HEK293 (cell line): ENCODE results near the gene OSTF1.

Experiments
- CTCF ChIA-PET: fragments of 350-600 bp; formaldehyde crosslinking; extraction: SDS; loops from one replicate; lab custom pipeline; 2021; ENCODE audit warnings: antibody characterized with exemption; lab: Yijun Ruan, JAX
- POLR2A ChIA-PET: fragments of 300-600 bp; formaldehyde crosslinking; extraction: SDS; loops from one replicate; lab custom pipeline; 2020; ENCODE audit warnings: antibody characterized with exemption, inconsistent platforms; lab: Yijun Ruan, JAX
- H3K27ac ChIP-seq: fragments of 200-500 bp; sonication (Bioruptor generic); 2 replicates; pipeline ENCODE4 v1.5.1; 2014; ENCODE audit warnings: low read depth, low read length, control low read depth, inconsistent platforms; ENCODE audit errors: extremely low read depth
- H3K36me3 ChIP-seq, 2 experiments: fragments of 200-500 bp in 1 of 2; sonication (Bioruptor generic) in 1 of 2; 1 replicate in 1 of 2; 2 replicates in 1 of 2; pipeline ENCODE4 v1.5.1; 2014 to 2017; ENCODE audit warnings: inconsistent platforms in 2 of 2, low read length in 2 of 2; ENCODE audit not compliant: control insufficient read depth in 2 of 2, insufficient read depth in 1 of 2
- H3K4me1 ChIP-seq: fragments of 200-500 bp; sonication (Bioruptor generic); 2 replicates; pipeline ENCODE4 v1.5.1; 2014; ENCODE audit warnings: mild to moderate bottlenecking, low read length, inconsistent platforms; ENCODE audit not compliant: control insufficient read depth, insufficient read depth
- H3K4me3 ChIP-seq: 2 replicates; pipeline ENCODE4 v1.5.1; 2011; ENCODE audit warnings: low read depth, mild to moderate bottlenecking, control low read depth, low read length, moderate library complexity
- H3K9me3 ChIP-seq: fragments of 200-500 bp; sonication (Bioruptor generic); 2 replicates; pipeline ENCODE4 v1.5.1; 2014; ENCODE audit warnings: low read depth, low read length, inconsistent platforms; ENCODE audit not compliant: control insufficient read depth, insufficient read depth
- GLIS1 ChIP-seq: fragments of 450-650 bp; formaldehyde crosslinking; IDR thresholded peaks from 2 replicates; pipeline ENCODE4 v1.5.1; 2016; ENCODE audit warnings: missing biosample characterization, missing genetic modification characterization
- MZF1 ChIP-seq: fragments of 450-650 bp; formaldehyde crosslinking; IDR thresholded peaks from 2 replicates; pipeline ENCODE4 v1.5.1; 2017; ENCODE audit warnings: missing biosample characterization, missing genetic modification characterization, borderline replicate concordance
- SCRT1 ChIP-seq: fragments of 450-650 bp; formaldehyde crosslinking; IDR thresholded peaks from 2 replicates; pipeline ENCODE4 v1.5.1; 2016; ENCODE audit warnings: missing biosample characterization, missing genetic modification characterization, borderline replicate concordance
- TCF7L2 ChIP-seq: IDR thresholded peaks from 2 replicates; pipeline ENCODE4 v1.6.1; 2011; ENCODE audit warnings: low read depth, mild to moderate bottlenecking, inconsistent platforms, low read length, moderate library complexity, borderline replicate concordance
- TRIM28 ChIP-seq: IDR thresholded peaks from 2 replicates; pipeline ENCODE4 v1.6.1; 2011; ENCODE audit warnings: low read length, control low read depth, borderline replicate concordance
- YY2 ChIP-seq: fragments of 450-650 bp; formaldehyde crosslinking; IDR thresholded peaks from 2 replicates; pipeline ENCODE4 v1.5.1; 2016; ENCODE audit warnings: missing biosample characterization, missing genetic modification characterization
- ZFHX2 ChIP-seq: fragments of 450-650 bp; formaldehyde crosslinking; conservative IDR thresholded peaks from 2 replicates; pipeline ENCODE4 v1.5.1; 2016; ENCODE audit warnings: missing biosample characterization, missing genetic modification characterization
- ZNF114 ChIP-seq: fragments of 450-650 bp; formaldehyde crosslinking; IDR thresholded peaks from 2 replicates; pipeline ENCODE4 v1.5.0; 2017; ENCODE audit warnings: missing biosample characterization, missing genetic modification characterization
- ZNF146 ChIP-seq: fragments of 450-650 bp; formaldehyde crosslinking; IDR thresholded peaks from 2 replicates; pipeline ENCODE4 v1.5.1; 2016; ENCODE audit warnings: missing biosample characterization, missing genetic modification characterization
- ZNF211 ChIP-seq: fragments of 450-650 bp; formaldehyde crosslinking; IDR thresholded peaks from 2 replicates; pipeline ENCODE4 v1.5.1; 2016; ENCODE audit warnings: low read depth, missing biosample characterization, missing genetic modification characterization
- ZNF223 ChIP-seq: fragments of 450-650 bp; formaldehyde crosslinking; IDR thresholded peaks from 2 replicates; pipeline ENCODE4 v1.5.1; 2016; ENCODE audit warnings: missing biosample characterization, missing genetic modification characterization
- ZNF239 ChIP-seq: fragments of 450-650 bp; formaldehyde crosslinking; IDR thresholded peaks from 2 replicates; pipeline ENCODE4 v1.5.1; 2016; ENCODE audit warnings: missing biosample characterization, missing genetic modification characterization
- ZNF335 ChIP-seq: fragments of 450-650 bp; formaldehyde crosslinking; conservative IDR thresholded peaks from 2 replicates; pipeline ENCODE4 v1.5.1; 2016; ENCODE audit warnings: missing biosample characterization, missing genetic modification characterization
- ZNF341 ChIP-seq: fragments of 450-650 bp; formaldehyde crosslinking; IDR thresholded peaks from 2 replicates; pipeline ENCODE4; 2016; ENCODE audit warnings: low read depth, missing biosample characterization, missing genetic modification characterization
- ZNF350 ChIP-seq: fragments of 450-650 bp; formaldehyde crosslinking; IDR thresholded peaks from 2 replicates; pipeline ENCODE4 v1.5.0; 2017; ENCODE audit warnings: missing biosample characterization, mild to moderate bottlenecking, missing genetic modification characterization
- ZNF37A ChIP-seq: fragments of 450-650 bp; IDR thresholded peaks from 2 replicates; pipeline ENCODE4 v1.5.1; 2018; ENCODE audit warnings: missing biosample characterization, missing genetic modification characterization
- ZNF416 ChIP-seq: fragments of 450-650 bp; formaldehyde crosslinking; IDR thresholded peaks from 2 replicates; pipeline ENCODE4 v1.5.1; 2016; ENCODE audit warnings: missing biosample characterization, missing genetic modification characterization
- ZNF426 ChIP-seq: fragments of 450-650 bp; formaldehyde crosslinking; IDR thresholded peaks from 2 replicates; pipeline ENCODE4 v1.5.1; 2017; ENCODE audit warnings: missing biosample characterization, missing genetic modification characterization, mild to moderate bottlenecking, inconsistent platforms, moderate library complexity
- ZNF510 ChIP-seq: fragments of 450-650 bp; formaldehyde crosslinking; IDR thresholded peaks from 2 replicates; pipeline ENCODE4 v1.5.1; 2018; ENCODE audit warnings: mild to moderate bottlenecking, missing genetic modification characterization, missing biosample characterization; ENCODE audit not compliant: insufficient replicate concordance
- ZNF555 ChIP-seq: fragments of 450-650 bp; formaldehyde crosslinking; conservative IDR thresholded peaks from 2 replicates; pipeline ENCODE4 v1.5.1; 2017; ENCODE audit warnings: missing biosample characterization, mild to moderate bottlenecking, missing genetic modification characterization, inconsistent platforms
- ZNF558 ChIP-seq: fragments of 450-650 bp; formaldehyde crosslinking; IDR thresholded peaks from 2 replicates; pipeline ENCODE4 v1.5.1; 2016; ENCODE audit warnings: missing biosample characterization, missing genetic modification characterization
- ZNF561 ChIP-seq: fragments of 450-650 bp; IDR thresholded peaks from 2 replicates; pipeline ENCODE4 v1.5.1; 2018; ENCODE audit warnings: missing biosample characterization, missing genetic modification characterization, borderline replicate concordance
- ZNF610 ChIP-seq: fragments of 450-650 bp; formaldehyde crosslinking; IDR thresholded peaks from 2 replicates; pipeline ENCODE4 v1.5.1; 2016; ENCODE audit warnings: missing biosample characterization, missing genetic modification characterization, borderline replicate concordance
- ZNF621 ChIP-seq: fragments of 450-650 bp; formaldehyde crosslinking; IDR thresholded peaks from 2 replicates; pipeline ENCODE4 v1.5.1; 2017; ENCODE audit warnings: missing biosample characterization, missing genetic modification characterization
- ZNF660 ChIP-seq: fragments of 450-650 bp; IDR thresholded peaks from 2 replicates; pipeline ENCODE4 v1.5.1; 2018; ENCODE audit warnings: missing biosample characterization, mild to moderate bottlenecking, missing genetic modification characterization
- ZNF785 ChIP-seq: fragments of 450-650 bp; formaldehyde crosslinking; IDR thresholded peaks from 2 replicates; pipeline ENCODE4 v1.5.1; 2016; ENCODE audit warnings: missing biosample characterization, missing genetic modification characterization
- ZNF792 ChIP-seq: fragments of 450-650 bp; formaldehyde crosslinking; IDR thresholded peaks from 2 replicates; pipeline ENCODE4 v1.5.1; 2016; ENCODE audit warnings: missing biosample characterization, missing genetic modification characterization
- TF ChIP-seq, protein P1 (sequence below): fragments of 450-650 bp; formaldehyde crosslinking; IDR thresholded peaks from 2 replicates; pipeline ENCODE4 v1.5.1; 2016; ENCODE audit warnings: missing biosample characterization, missing genetic modification characterization
- TF ChIP-seq, protein P2 (sequence below): fragments of 450-650 bp; formaldehyde crosslinking; IDR thresholded peaks from 2 replicates; pipeline ENCODE4 v1.5.1; 2017; ENCODE audit warnings: missing biosample characterization, mild to moderate bottlenecking, missing genetic modification characterization, moderate library complexity
- TF ChIP-seq, protein P3 (sequence below): fragments of 450-650 bp; formaldehyde crosslinking; optimal IDR thresholded peaks from 2 replicates; pipeline ENCODE3; 2016; ENCODE audit warnings: missing biosample characterization, mild to moderate bottlenecking, missing genetic modification characterization
- TF ChIP-seq, protein P4 (sequence below): fragments of 450-650 bp; formaldehyde crosslinking; IDR thresholded peaks from 2 replicates; pipeline ENCODE4 v1.5.1; 2017; ENCODE audit warnings: missing biosample characterization, missing genetic modification characterization

OSTF1 gene

DNA sequence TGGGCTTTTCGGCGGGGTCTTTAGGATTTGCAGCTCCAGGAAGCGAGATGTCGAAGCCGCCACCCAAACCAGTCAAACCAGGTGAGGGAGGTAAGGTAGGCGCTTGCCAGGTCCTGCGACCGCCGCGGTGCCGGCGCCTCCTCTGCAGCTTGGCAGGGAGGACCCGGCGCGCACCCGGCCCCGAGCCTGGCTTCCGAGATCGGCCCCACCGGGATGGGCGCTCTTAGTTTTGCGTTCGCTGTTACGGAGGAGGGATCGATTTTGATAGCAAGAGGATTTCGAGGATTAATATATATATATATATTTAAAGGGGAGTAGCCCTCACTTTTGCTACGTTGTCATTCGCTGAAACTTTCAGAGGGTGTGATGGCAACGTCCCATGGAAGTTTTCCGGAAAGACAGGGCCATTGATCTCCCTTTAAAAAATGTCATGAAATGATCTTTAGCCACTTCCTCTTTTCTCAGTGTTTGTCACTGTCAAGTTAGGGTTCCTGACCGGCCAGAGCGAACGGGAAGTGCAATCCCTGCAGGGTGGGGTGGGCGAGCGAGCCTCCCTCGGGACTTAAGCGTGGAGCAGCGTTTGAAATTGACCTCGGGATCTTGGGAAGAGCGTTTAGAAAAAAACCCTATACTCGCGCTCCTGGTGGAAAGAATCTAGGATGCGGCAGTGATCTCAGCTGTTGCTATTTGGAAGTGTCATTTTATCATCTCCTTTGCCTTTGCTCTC is 495 bp downstream of the OSTF1 start:
- POLR2A ChIA-PET = interaction anchor here (1.0 to 2.3 kb wide), 4 partner anchors 9 to 1306 kb away, joined by 3 to 24 read pairs (median 4); partner anchors contain the start of genes CARNMT1 and RFK
- CTCF ChIA-PET = interaction anchor here (0.5 to 0.7 kb wide), 3 partner anchors 297 to 630 kb away, joined by 3 read pairs; no protein-coding TSS in a partner anchor
- TF ChIP-seq ZNF114 (tag by site-specific recombination) (no peak), ZNF792 (no peak), ZNF239 (tag by site-specific recombination) (no peak), ZNF561 (tag by site-specific recombination) (no peak), ZNF416 (no peak), ZNF335 (peak; percentile 95), ZNF223 (tag by site-specific recombination) (peak; percentile 98), MZF1 (tag by site-specific recombination) (no peak), ZNF558 (no peak), TCF7L2 (no peak), ZNF621 (tag by site-specific recombination) (no peak), ZNF211 (no peak), YY2 (tag by site-specific recombination) (no peak), ZNF341 (tag by site-specific recombination) (peak; percentile 80), ZNF146 (tag by site-specific recombination) (no peak), ZNF555 (tag by site-specific recombination) (no peak), ZFHX2 (tag by site-specific recombination) (no peak), TRIM28 (no peak), SCRT1 (no peak), ZNF610 (tag by site-specific recombination) (peak; percentile 10; the same call in 1 of the 2 replicates), ZNF350 (no peak), ZNF510 (no peak), ZNF785 (tag by site-specific recombination) (no peak), ZNF37A (tag by site-specific recombination) (no peak), GLIS1 (tag by site-specific recombination) (no peak), ZNF426 (tag by site-specific recombination) (no peak), ZNF660 (tag by site-specific recombination) (no peak)
- TF ChIP-seq, protein P1, sequence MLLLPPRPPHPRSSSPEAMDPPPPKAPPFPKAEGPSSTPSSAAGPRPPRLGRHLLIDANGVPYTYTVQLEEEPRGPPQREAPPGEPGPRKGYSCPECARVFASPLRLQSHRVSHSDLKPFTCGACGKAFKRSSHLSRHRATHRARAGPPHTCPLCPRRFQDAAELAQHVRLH (tag by site-specific recombination) = no peak
- TF ChIP-seq, protein P2, sequence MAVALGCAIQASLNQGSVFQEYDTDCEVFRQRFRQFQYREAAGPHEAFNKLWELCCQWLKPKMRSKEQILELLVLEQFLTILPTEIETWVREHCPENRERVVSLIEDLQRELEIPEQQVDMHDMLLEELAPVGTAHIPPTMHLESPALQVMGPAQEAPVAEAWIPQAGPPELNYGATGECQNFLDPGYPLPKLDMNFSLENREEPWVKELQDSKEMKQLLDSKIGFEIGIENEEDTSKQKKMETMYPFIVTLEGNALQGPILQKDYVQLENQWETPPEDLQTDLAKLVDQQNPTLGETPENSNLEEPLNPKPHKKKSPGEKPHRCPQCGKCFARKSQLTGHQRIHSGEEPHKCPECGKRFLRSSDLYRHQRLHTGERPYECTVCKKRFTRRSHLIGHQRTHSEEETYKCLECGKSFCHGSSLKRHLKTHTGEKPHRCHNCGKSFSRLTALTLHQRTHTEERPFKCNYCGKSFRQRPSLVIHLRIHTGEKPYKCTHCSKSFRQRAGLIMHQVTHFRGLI (tag by site-specific recombination) = no peak
- TF ChIP-seq, protein P3, sequence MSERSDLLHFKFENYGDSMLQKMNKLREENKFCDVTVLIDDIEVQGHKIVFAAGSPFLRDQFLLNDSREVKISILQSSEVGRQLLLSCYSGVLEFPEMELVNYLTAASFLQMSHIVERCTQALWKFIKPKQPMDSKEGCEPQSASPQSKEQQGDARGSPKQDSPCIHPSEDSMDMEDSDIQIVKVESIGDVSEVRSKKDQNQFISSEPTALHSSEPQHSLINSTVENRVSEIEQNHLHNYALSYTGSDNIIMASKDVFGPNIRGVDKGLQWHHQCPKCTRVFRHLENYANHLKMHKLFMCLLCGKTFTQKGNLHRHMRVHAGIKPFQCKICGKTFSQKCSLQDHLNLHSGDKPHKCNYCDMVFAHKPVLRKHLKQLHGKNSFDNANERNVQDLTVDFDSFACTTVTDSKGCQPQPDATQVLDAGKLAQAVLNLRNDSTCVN (tag by site-specific recombination) = peak; percentile 43
- TF ChIP-seq, protein P4, sequence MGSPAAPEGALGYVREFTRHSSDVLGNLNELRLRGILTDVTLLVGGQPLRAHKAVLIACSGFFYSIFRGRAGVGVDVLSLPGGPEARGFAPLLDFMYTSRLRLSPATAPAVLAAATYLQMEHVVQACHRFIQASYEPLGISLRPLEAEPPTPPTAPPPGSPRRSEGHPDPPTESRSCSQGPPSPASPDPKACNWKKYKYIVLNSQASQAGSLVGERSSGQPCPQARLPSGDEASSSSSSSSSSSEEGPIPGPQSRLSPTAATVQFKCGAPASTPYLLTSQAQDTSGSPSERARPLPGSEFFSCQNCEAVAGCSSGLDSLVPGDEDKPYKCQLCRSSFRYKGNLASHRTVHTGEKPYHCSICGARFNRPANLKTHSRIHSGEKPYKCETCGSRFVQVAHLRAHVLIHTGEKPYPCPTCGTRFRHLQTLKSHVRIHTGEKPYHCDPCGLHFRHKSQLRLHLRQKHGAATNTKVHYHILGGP (tag by site-specific recombination) = no peak

More for the DNA sequence above, 495 bp downstream of the OSTF1 start:
- no peaks in the 10 kb centered on the region for H3K9me3 ChIP-seq
- H3K4me1 ChIP-seq = 0 out of 2 replicates have a peak, but pooled peaks cover 4% of the 10 kb centered on the region
- H3K36me3 ChIP-seq = no peaks in the 10 kb centered on the region
- H3K4me3 ChIP-seq = peak overlapping the region; percentile 89
- peak overlapping the region; percentile 55; the same call in 1 of the 2 replicates for H3K27ac ChIP-seq
